Neural progenitor cell (in vitro differentiated cells): ENCODE measurements around the gene PCNX3. TPM values are rescaled to one million over a fixed set of nuclear protein-coding genes. Genes with fewer than 3 reads are reported as not detected.

Source experiments
- DNase-seq: peaks from one replicate; pipeline ENCODE4 v3.0.0-alpha.2; 2016; ENCODE audit warnings: low spot score
- H2AFZ ChIP-seq: fragments of 200-600 bp; sonication (generic); replicated peaks from 2 replicates; pipeline ENCODE4 v1.6.1; 2016; ENCODE audit warnings: antibody characterized with exemption
- H3F3A ChIP-seq: fragments of 200-600 bp; sonication (generic); 2 replicates; pipeline ENCODE4 v1.6.1; 2016; ENCODE audit warnings: antibody characterized with exemption, low read depth
- H3K27ac ChIP-seq: fragments of 200-600 bp; sonication (generic); 2 replicates; pipeline ENCODE4 v1.5.1; 2016; ENCODE audit warnings: mild to moderate bottlenecking
- H3K27me3 ChIP-seq: fragments of 200-600 bp; sonication (generic); 2 replicates; pipeline ENCODE4 v1.6.1; 2016; ENCODE audit warnings: mild to moderate bottlenecking, moderate library complexity
- H3K36me3 ChIP-seq: fragments of 200-600 bp; sonication (generic); 2 replicates; pipeline ENCODE4 v1.5.1; 2016
- H3K4me1 ChIP-seq: fragments of 200-600 bp; sonication (generic); 2 replicates; pipeline ENCODE4 v1.6.1; 2016; ENCODE audit warnings: mixed run types
- H3K4me2 ChIP-seq: fragments of 200-600 bp; sonication (generic); 2 replicates; pipeline ENCODE4 v1.6.1; 2016
- H3K4me3 ChIP-seq: fragments of 200-600 bp; sonication (generic); 2 replicates; pipeline ENCODE4 v1.5.1; 2016
- H3K79me2 ChIP-seq: fragments of 200-600 bp; sonication (generic); 2 replicates; pipeline ENCODE4 v1.6.1; 2016; ENCODE audit warnings: low read depth
- H3K9ac ChIP-seq: fragments of 200-600 bp; sonication (generic); 2 replicates; pipeline ENCODE4 v1.6.1; 2016
- H3K9me3 ChIP-seq: fragments of 200-600 bp; sonication (generic); 2 replicates; pipeline ENCODE4 v1.5.1; 2016; ENCODE audit warnings: low read depth
- H4K20me1 ChIP-seq: fragments of 200-600 bp; sonication (generic); 2 replicates; pipeline ENCODE4 v1.6.1; 2016; ENCODE audit warnings: low read depth
- H3K27ac Mint-ChIP-seq: 3 replicates; pipeline ENCODE4 v1.8.0; 2021; ENCODE audit warnings: mixed read lengths
- H3K27me3 Mint-ChIP-seq: 2 replicates; pipeline ENCODE4 v1.8.0; 2022; ENCODE audit warnings: low read depth, mild to moderate bottlenecking, inconsistent platforms, moderate library complexity, mixed read lengths; ENCODE audit not compliant: insufficient read depth
- H3K36me3 Mint-ChIP-seq: 3 replicates; pipeline ENCODE4 v1.8.0; 2021; ENCODE audit warnings: mixed read lengths
- H3K4me1 Mint-ChIP-seq: 3 replicates; pipeline ENCODE4 v1.8.0; 2021; ENCODE audit warnings: mixed read lengths
- H3K4me3 Mint-ChIP-seq: 3 replicates; pipeline ENCODE4 v1.8.0; 2021; ENCODE audit warnings: mild to moderate bottlenecking, moderate library complexity, mixed read lengths
- H3K9me3 Mint-ChIP-seq: 3 replicates; pipeline ENCODE4 v1.8.0; 2020; ENCODE audit warnings: mixed read lengths
- EZH2 ChIP-seq: fragments of 200-600 bp; sonication (generic); IDR thresholded peaks from 2 replicates; pipeline ENCODE4 v1.6.1; 2017; ENCODE audit warnings: antibody characterized with exemption, mild to moderate bottlenecking, moderate library complexity
- EZH2phosphoT487 ChIP-seq: fragments of 200-600 bp; sonication (generic); IDR thresholded peaks from 2 replicates; pipeline ENCODE4 v1.6.1; 2017; ENCODE audit warnings: antibody characterized with exemption
- total RNA-seq: library from RNA; depleted of rRNA; stranded (reverse); fragments of >200 nt; gene quantifications from 2 replicates; pipeline ENCODE4 v1.2.3, GENCODE V29; 2015; ENCODE audit warnings: low replicate concordance
- TF ChIP-seq, protein P1 (sequence below): fragments of 200-600 bp; sonication (generic); IDR thresholded peaks from 2 replicates; pipeline ENCODE4 v1.5.1; 2017; ENCODE audit warnings: antibody characterized with exemption, mild to moderate bottlenecking

Gene PCNX3
- total RNA-seq, 1 donor from 2014 or later: 6.6 TPM

GRCh38 chr11:65604258-65604657, 11.3 kb upstream of the PCNX3 start:
- peaks cover 13% of the 10 kb centered on the region for H3K36me3 Mint-ChIP-seq
- H3K4me3 ChIP-seq: no peak overlapping the region
- H3K27ac Mint-ChIP-seq: no peak overlapping the region
- peaks cover 7% of the 10 kb centered on the region for H3K27me3 ChIP-seq
- no peaks in the 10 kb centered on the region for H3K79me2 ChIP-seq
- no peak overlapping the region for H3K4me3 Mint-ChIP-seq
- H3F3A ChIP-seq: peaks cover 19% of the 10 kb centered on the region
- H3K4me2 ChIP-seq: no peak overlapping the region
- TF ChIP-seq, protein P1, sequence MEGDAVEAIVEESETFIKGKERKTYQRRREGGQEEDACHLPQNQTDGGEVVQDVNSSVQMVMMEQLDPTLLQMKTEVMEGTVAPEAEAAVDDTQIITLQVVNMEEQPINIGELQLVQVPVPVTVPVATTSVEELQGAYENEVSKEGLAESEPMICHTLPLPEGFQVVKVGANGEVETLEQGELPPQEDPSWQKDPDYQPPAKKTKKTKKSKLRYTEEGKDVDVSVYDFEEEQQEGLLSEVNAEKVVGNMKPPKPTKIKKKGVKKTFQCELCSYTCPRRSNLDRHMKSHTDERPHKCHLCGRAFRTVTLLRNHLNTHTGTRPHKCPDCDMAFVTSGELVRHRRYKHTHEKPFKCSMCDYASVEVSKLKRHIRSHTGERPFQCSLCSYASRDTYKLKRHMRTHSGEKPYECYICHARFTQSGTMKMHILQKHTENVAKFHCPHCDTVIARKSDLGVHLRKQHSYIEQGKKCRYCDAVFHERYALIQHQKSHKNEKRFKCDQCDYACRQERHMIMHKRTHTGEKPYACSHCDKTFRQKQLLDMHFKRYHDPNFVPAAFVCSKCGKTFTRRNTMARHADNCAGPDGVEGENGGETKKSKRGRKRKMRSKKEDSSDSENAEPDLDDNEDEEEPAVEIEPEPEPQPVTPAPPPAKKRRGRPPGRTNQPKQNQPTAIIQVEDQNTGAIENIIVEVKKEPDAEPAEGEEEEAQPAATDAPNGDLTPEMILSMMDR: no peak
- TF ChIP-seq EZH2 (no peak), EZH2phosphoT487 (no peak)
- no peak overlapping the region for H3K9ac ChIP-seq
- H2AFZ ChIP-seq: no peak overlapping the region
- H3K4me1 ChIP-seq: peaks cover 12% of the 10 kb centered on the region
- H4K20me1 ChIP-seq: peaks cover 31% of the 10 kb centered on the region
- no peaks in the 10 kb centered on the region for H3K9me3 ChIP-seq
- no peak for DNase-seq
- H3K4me1 Mint-ChIP-seq: peaks cover 19% of the 10 kb centered on the region
- peaks cover 9% of the 10 kb centered on the region for H3K27me3 Mint-ChIP-seq
- peaks cover 2% of the 10 kb centered on the region for H3K36me3 ChIP-seq
- H3K9me3 Mint-ChIP-seq: no peaks in the 10 kb centered on the region
- H3K27ac ChIP-seq: no peak overlapping the region

- Histone ChIP-seq H3K9ac (no peak overlapping the region), H2AFZ (no peak overlapping the region), H3K4me3 (peak overlapping the region; percentile 31), H4K20me1 (peaks cover 49% of the 10 kb centered on the region), H3K4me1 (peaks cover 13% of the 10 kb centered on the region), H3K27ac (no peak overlapping the region), H3F3A (peaks cover 21% of the 10 kb centered on the region), H3K79me2 (peaks cover 3% of the 10 kb centered on the region), H3K27me3 (peaks cover 7% of the 10 kb centered on the region), H3K36me3 (peaks cover 2% of the 10 kb centered on the region), H3K4me2 (peak overlapping the region; percentile 57), H3K9me3 (no peaks in the 10 kb centered on the region)
- no peak overlapping the region for H3K27ac Mint-ChIP-seq
- DNase-seq: peak; percentile 98
- TF ChIP-seq, protein P1: no peak
- TF ChIP-seq EZH2 (no peak), EZH2phosphoT487 (no peak)
- peaks cover 32% of the 10 kb centered on the region for H3K4me1 Mint-ChIP-seq
- peak overlapping the region; percentile 80 for H3K4me3 Mint-ChIP-seq
- peaks cover 18% of the 10 kb centered on the region for H3K36me3 Mint-ChIP-seq
- H3K9me3 Mint-ChIP-seq: no peaks in the 10 kb centered on the region
- peaks cover 9% of the 10 kb centered on the region for H3K27me3 Mint-ChIP-seq
Observed at GRCh38 chr11:65606876-65607613, 8.5 kb upstream of the PCNX3 start.

GRCh38 chr11:65607614-65608426, 7.8 kb upstream of the PCNX3 start:
- Histone ChIP-seq H3K27ac (no peak overlapping the region), H3K9me3 (no peaks in the 10 kb centered on the region), H3K4me2 (peak overlapping the region; percentile 57), H2AFZ (no peak overlapping the region), H3K4me1 (peaks cover 17% of the 10 kb centered on the region), H3K4me3 (peak overlapping the region; percentile 31), H4K20me1 (peaks cover 56% of the 10 kb centered on the region), H3K79me2 (peaks cover 11% of the 10 kb centered on the region), H3F3A (peaks cover 26% of the 10 kb centered on the region), H3K27me3 (peaks cover 7% of the 10 kb centered on the region), H3K36me3 (peaks cover 2% of the 10 kb centered on the region), H3K9ac (no peak overlapping the region)
- Mint-ChIP-seq H3K4me1 (peaks cover 38% of the 10 kb centered on the region), H3K27ac (no peak overlapping the region), H3K9me3 (no peaks in the 10 kb centered on the region), H3K4me3 (peak overlapping the region; percentile 80), H3K36me3 (peaks cover 20% of the 10 kb centered on the region), H3K27me3 (peaks cover 9% of the 10 kb centered on the region)
- DNase-seq: no peak
- TF ChIP-seq, protein P1: no peak
- no peak for TF ChIP-seq EZH2
- TF ChIP-seq EZH2phosphoT487: no peak
